T-helper 2 cell (primary cell): ENCODE measurements around the gene CXADR.
"Not testable (repeated sequence)": the region's sequence is repeated elsewhere in the genome, so short reads cannot be mapped to it uniquely, and the experiment has no call there.

Experiments
- DNase-seq, 5 experiments: peaks; one replicate each; pipeline versions ENCODE4 v3.0.0 to v3.0.0-alpha.2; 2012 to 2022

CXADR gene

GRCh38 chr21:17502985-17503384 is 9.9 kb upstream of the CXADR start:
- not testable (repeated sequence) for DNase-seq

- DNase-seq: no peak
Observed at GRCh38 chr21:17506951-17507350, 5.9 kb upstream of the CXADR start.

GRCh38 chr21:17507591-17507990 is 5.3 kb upstream of the CXADR start:
- no peak for DNase-seq

- DNase-seq: peak in 3 of 5 experiments; percentile 2 to 27 (median 4)
Observed at GRCh38 chr21:17513214-17514123, 626 bp downstream of the CXADR start.

GRCh38 chr21:17514124-17514845 is 1.4 kb downstream of the CXADR start:
- no peak for DNase-seq

- not testable (repeated sequence) for DNase-seq
Observed at GRCh38 chr21:17517008-17517407, 4.2 kb downstream of the CXADR start.

- no peak for DNase-seq
Observed at GRCh38 chr21:17519208-17519738, 6.4 kb downstream of the CXADR start.

GRCh38 chr21:17519965-17520609 is 7.2 kb downstream of the CXADR start:
- DNase-seq: no peak

- DNase-seq: no peak
Observed at GRCh38 chr21:17523007-17523451, 10.2 kb downstream of the CXADR start.

- DNase-seq: not testable (repeated sequence)
Observed at GRCh38 chr21:17523979-17524494, 11.2 kb downstream of the CXADR start.

GRCh38 chr21:17524635-17525034 is 11.8 kb downstream of the CXADR start:
- DNase-seq: no peak

- no peak for DNase-seq
Observed at GRCh38 chr21:17526776-17527175, 13.9 kb downstream of the CXADR start.

- DNase-seq: no peak
Observed at GRCh38 chr21:17527240-17527639, 14.4 kb downstream of the CXADR start.

GRCh38 chr21:17527711-17528110 is 14.9 kb downstream of the CXADR start:
- no peak for DNase-seq

- no peak for DNase-seq
Observed at GRCh38 chr21:17529648-17530047, 16.8 kb downstream of the CXADR start.

GRCh38 chr21:17532292-17532691 is 19.4 kb downstream of the CXADR start:
- peak in 1 of 5 experiments; percentile 31 for DNase-seq

- DNase-seq: no peak
Observed at GRCh38 chr21:17536381-17536780, 23.5 kb downstream of the CXADR start.

GRCh38 chr21:17537299-17537698 is 24.5 kb downstream of the CXADR start:
- DNase-seq: no peak

- DNase-seq: no peak
Observed at GRCh38 chr21:17538576-17538975, 25.7 kb downstream of the CXADR start.

GRCh38 chr21:17539323-17539722 is 26.5 kb downstream of the CXADR start:
- no peak for DNase-seq

GRCh38 chr21:17539743-17540341 is 27.0 kb downstream of the CXADR start:
- DNase-seq: no peak

GRCh38 chr21:17540530-17540929 is 27.7 kb downstream of the CXADR start:
- DNase-seq: no peak
